GM21723 (cell line): ENCODE measurements around the gene PAWR.
"Not testable (repeated sequence)": the region's sequence is repeated elsewhere in the genome, so short reads cannot be mapped to it uniquely, and the experiment has no call there.

ENCODE experiments used
- ATAC-seq: cut with Tn5 transposase; IDR thresholded peaks from one replicate; pipeline ENCODE4 v1.9.1; 2021; ENCODE audit warnings: mild to moderate bottlenecking, moderate library complexity; ENCODE audit not compliant: unreplicated experiment

Gene PAWR

DNA sequence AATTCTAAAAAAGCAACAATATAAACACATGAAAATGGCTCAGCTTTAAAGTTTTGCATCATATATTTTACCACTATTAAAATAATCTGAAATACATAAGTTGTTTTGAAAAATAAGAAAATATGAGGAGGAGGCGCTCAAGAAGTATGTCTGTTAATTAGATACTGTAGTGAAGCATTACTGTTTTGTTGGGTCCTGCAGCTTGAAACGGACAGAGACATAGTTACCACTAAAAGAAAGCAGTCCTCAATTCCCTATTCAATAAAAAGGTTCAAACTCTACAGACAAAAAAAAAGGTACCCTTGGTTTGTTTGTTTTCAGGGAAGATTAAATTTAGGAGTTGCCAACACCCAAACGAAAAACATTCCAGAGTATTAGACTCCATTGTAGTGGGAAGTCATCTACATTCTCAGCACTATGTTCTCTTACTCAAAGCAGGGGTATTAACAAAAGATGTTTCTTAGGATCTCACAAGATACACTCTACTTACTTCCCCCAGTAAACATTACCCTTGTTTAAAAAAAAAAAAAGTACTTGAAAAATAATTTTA, 3.0 kb downstream of the PAWR start:
- no peak for ATAC-seq

DNA sequence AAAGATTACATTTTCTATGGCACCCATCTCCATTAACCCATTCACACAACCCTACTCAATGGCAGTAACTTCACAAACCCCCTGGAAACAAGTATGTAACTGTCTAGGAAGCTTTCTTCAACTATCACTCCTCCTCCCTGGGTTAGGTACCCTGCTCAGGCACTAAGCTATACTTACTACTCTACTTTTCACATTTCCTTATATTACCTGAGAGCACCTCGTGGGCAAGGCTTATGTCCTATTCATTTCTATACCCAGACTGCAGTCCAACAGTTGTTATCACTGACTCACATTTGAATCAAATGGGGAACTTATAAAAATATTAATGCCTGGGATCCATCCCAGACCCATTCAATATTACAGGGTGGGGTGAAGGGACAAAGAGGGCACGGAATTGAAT, 4.6 kb downstream of the PAWR start:
- no peak for ATAC-seq

DNA sequence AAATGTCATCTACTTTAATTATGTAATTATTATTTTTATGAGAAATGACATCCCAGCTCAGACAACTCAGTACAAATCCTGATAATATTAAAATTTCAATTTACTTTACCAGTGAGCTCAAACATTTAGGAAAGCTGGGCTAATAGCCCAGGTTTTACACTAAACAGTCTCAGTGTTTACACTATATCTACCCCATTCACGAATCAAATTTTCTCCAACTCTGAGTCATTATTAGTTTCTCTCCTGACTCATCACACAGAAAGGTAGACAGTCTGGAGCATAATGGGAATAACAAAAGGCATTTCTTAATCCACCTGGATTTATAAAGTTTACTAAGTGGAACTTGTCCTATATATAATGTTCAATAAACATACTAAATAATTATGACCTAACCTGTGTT, 5.7 kb downstream of the PAWR start:
- no peak for ATAC-seq

DNA sequence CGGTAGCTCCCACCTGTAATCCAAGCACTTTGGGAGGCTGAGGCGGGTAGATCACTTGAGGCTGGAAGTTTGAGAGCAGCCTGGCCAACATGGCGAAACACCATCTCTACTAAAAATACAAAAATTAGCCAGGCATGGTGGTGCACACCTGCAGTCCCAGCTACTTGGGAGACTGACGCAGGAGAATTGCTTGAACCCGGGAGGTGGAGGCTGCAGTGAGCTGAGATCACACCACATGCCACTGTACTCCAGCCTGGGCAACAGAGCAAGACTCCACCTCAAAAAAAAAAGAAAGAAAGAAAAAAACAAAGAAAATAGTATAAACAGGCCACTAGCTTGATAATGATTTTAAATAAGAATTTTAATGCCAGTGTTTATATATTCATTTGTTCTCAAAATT, 6.4 kb downstream of the PAWR start:
- ATAC-seq, result not testable (repeated sequence)

DNA sequence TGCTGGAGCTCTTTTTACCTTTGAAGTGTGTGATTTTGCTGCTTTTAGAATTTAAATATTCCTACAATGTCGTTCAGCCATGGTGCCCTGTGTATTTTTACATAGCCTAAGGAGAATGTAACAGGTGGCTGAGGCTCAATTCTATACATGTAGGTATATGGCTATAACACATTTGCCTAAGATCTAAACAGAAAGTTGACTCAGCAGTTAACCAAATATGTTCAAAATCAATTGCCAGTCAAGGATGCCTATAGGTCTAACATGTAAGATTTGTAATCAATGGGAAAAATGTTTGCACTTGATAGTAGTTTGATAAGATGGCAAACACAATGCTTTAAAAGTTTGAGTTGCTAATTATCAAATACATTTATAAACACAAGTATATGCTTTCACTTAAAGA, 8.2 kb downstream of the PAWR start:
- no peak for ATAC-seq

DNA sequence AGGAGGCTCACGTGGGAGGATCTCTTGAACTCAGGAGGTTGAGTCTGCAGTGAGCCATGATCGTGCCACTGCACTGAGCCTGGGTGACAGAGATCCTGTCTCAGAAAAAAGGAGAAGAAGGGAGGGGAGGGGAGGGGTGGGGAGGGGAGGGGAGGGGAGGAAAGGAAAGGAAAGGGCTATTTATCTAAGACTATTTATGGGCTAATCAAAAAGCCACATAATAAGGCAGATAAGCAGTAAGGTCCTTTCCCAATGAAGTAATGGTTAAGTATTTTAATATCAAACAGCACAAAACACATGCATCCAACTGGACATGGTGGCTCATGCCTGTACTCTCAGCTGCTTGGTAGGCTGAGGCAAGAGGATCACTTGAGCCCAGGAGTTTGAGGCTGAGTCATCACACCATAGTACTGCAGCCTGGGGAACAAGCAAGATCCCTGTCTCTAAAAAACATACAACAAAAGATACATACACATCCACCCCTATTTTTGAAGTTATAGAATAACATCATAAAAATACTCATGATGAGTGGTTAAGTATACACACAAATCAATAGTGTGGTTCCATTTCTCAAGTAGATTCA, 9.7 kb downstream of the PAWR start:
- ATAC-seq, result no peak

DNA sequence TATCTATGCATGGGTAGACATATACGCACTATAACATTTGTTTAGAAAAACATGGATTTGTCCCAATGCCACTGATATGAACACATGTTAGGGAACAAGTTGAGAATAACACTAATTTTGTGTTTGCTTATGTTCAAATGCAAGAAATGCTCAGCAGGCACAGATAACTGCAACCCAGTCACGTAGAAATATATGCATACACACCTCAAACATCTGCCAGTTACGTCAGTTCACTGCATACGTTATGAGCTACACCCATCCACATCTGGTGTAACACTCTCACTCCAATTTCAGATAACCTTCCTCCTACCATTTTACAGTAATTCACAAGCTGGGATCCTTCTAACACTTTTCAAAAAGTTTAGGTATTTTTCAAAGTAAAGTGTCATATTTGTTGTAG, 10.7 kb downstream of the PAWR start:
- ATAC-seq, result no peak

DNA sequence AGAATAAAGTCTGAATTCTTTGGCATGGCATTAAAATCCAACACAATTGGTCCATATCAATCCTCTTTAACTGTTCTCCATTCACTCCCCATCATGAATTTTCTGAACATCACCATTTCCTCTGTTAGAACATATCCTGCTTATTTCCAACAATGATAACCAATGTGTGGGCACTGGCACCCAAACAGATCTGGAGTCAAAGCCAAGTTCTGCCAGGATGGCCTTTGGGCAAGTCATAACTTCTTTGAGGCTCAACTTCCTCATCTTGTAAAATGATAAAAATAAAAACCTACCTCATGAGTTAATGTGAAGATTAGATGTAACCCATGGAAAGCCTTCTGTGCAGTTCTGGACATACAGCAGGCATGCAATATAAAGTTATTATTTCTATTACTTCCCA, 12.5 kb downstream of the PAWR start:
- no peak for ATAC-seq

DNA sequence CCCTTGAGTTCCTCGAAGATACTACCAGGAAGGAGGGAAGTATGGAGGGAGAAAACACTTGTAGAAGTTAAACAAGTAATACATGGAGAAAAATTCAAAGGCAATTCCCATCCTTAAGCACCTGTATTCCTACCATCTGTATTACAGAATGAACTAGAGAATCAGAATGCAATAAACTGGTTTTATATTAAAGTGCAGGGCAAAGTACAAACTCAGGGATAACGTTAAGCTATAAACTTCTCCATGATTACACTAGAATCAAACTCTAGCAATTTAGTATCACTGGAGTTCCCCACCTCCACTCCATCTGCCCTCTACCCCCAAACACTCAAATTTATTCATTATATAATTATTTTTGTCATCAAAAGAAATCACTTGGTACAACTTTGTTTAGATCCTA, 13.1 kb downstream of the PAWR start:
- no peak for ATAC-seq

DNA sequence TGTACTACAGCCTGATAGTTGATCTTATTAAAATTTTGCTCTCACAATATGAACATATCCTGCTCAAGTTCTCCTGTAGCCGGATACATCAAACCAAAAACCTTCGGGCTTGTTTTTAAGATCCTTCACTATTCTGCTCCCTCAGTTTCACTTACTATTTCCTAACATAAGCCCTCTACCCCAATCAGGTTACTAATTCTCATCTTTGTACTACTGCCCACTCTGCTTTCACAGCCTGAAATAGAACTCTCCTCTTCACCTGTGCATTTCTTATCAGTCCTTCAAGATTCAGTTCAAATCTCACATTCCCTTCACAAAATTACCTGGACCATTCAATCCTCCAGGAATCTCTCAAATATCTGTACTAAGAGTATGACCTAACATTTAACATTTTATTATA, 14.2 kb downstream of the PAWR start:
- ATAC-seq, result no peak

DNA sequence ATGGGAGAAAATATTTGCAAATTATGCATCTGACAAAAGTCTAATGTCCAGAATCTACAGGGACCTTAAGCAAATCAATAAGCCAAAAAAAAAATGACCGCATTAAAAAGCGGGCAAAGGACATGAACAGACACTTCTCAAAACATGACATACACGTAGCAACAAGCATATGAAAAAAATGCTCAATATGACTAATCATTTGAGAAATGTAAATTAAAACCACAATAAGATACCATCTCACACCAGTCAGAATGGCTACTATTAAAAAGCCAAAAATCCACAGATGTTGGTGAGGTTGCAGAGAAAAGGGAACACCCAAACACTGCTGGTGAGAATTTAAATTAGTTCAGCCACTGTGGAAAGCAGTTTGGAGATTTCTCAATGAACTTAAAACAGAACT, 16.1 kb downstream of the PAWR start:
- ATAC-seq, result no peak

DNA sequence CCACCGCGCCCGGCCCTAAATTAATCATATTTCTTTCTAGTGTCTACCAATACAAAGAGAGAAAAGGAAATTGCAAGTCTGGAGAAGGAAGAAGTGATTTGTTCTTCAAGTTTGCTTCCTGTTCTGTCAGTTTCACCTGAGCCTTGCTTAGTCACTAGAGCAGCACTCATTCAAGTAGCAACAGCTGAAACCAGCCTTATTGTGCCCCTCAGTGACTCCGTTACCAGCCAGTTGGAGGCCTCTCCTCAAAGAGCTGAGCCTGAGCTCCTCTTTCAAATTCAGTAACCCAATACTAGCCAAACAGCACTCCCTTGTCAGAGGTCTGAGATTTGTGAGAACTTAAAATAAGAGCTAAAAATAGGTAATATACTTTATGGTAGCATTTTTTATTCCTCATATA, 17.4 kb downstream of the PAWR start:
- ATAC-seq, result no peak

DNA sequence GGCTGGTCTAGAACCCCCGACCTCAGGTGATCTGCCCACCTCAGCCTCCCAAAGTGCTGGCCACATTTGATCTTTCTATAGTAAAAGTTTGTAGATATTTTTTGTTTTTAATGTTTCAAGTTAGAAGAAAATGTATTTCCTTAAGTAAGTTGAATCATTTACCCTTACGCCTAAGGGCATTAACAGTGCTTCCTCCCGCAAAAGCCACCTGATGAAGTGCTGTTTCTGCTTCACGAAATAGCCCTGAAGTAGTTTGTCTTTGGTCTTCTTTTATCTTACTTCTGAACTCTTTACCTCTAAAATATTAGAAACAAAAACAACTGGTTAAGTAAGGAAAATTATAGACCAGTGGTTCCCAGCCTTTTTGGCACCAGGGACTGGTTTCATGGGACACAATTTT, 22.7 kb downstream of the PAWR start:
- no peak for ATAC-seq

DNA sequence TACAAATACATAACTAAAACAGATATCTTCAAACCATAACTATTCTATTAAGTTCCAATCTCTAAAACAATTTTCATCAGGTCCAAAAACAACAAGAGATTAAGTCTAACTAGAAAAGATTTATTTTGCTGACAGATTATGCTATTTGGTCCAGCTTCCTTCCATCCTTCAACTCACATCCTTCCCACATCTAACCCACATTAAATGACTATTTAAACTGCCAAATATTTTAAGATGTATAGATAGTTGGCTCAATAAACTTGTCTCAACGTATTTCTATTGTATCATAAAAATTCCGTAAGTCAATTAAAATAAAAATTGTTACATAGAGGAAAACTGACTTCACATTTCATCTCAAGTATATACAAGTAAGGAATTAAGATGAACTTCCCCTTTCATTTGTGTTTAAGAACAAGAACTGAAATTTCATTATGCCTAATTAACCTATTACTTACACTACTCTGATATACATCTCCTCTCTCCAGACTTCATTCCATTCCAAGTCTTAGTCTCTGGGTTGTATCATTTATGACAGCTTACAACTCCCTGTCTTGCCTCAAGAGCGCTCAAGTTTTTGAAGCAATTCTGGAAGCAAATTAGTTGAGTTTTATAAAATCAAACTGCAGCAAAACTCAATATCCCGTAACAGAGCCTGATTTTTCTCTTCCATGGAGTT, 25.4 kb downstream of the PAWR start:
- ATAC-seq, result no peak

DNA sequence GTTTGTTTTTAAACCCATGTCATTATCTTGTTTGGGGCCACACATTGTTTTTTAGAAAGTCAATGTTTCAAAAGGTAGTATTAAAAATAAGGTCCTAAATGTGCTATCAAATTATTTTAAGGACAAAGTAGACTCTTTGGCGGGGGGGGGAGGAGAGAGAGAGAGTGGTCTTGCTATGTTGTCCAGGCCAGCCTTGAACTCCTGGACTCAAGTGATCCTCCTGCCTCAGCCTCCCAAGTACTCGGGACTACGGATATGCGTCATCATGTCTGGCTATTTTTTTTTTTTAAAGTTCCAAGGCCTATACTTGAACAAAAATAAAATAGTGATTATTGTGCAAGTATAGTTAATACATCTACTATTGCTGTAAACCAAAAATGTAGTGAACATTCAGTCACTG, 26.2 kb downstream of the PAWR start:
- ATAC-seq, result no peak

DNA sequence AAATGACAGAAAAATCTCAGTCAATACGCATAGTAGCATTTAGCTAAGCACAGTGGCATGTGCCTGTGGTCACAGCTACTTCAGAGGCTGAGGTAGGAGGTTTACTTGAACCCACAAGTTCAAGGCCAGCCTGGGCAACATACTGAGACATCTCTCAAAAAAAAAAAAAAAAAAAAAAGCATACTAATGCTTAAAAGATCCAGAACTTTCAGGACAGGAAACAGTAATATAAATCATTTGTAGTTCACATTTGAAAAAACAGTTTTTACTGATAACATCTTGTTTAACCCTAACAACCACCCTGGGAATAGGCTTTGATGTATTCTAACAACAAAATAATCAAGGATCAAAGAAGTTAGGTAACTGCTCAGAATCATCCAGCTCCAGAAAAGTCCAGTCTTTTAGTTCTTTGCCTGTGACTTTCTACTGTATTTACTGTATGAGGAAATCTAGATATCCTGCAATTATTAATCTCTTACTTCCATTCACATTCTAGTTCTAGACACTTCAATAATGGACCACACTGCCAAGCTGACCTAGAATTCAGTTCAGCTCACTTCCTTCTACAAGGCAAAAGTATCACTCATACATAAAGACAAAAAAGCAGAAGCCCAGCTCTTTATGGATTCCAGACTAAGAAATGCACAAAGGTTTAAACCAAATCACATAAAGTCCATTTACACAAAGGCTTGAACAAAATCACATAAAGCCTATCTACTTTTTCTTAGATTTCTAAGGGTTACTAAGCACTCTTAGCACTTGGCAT, 28.5 kb downstream of the PAWR start:
- ATAC-seq, result no peak

DNA sequence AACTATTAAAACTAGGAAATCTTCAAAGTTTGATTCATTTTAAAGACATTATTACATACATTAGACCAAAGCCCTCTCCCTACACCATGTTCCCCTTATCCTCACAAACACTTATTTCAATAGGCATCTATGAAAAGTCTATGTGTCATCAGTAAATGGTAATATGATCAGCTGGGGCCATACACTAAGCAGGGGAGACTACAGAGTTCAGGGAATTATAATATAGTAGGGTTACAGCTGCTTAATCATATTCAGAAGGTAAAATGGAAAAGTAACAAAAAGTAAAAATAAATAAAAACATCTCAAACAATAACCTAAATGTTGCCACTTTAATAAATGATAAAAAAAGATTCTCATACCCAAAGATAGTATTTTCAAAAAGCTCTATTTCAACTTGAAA, 29.1 kb downstream of the PAWR start:
- no peak for ATAC-seq

DNA sequence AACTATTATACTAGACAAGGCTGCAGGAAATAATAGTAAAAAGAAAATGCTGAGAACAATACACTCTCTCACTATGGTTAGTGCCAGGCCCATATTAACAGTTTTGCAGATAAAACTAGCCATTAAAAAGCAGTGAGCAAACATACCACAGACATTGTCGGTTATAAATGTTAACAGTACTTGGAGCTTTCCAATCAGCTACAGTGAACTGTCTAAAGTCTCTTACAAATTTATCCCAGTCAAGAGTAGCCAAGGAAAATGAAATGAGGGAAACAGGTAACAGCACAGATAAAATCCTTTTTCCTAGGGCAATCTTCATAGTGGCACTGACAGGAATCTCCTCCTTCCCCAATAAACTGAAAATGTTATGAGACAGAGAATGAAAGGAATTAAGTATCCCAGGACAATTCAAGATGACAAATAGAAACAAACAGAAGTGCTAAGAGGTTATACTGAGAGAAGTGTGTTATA, 30.8 kb downstream of the PAWR start:
- ATAC-seq, result no peak

DNA sequence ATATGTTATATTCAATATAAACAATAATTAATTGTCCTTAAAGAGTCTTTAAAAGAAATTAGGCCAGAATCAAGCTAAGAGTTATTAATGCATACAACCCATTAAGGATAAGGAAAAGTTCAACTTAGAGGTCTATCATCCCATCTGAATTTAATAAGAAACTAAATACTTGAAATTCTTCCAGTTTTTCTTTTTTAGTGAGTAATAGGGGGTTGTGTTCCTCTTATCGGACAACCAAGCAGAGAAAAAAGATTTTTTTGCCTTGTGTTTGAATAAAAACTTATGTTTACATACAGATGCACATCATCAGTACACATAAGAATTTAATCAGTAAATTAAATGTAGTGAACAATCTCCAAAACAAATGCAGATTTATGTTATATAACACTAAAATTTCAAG, 32.5 kb downstream of the PAWR start:
- no peak for ATAC-seq

DNA sequence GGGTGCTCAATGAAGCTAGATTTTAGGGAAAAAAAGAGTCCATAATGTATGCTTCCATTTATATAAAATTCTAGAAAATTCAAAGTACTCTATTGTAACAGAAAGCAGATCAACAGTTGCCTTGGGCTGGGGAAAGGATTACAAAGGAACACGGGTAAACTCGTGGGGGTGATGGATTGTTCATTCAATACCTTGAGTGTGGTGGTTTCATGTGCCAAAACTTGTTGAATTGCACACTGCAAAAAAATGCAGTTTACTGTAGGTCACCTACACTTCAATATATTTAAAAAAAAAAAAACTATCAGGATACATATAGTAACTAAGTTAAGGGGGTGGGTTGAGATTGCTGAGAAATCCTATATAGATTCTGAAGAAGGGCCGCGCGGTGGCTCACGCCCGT, 33.6 kb downstream of the PAWR start:
- no peak for ATAC-seq

DNA sequence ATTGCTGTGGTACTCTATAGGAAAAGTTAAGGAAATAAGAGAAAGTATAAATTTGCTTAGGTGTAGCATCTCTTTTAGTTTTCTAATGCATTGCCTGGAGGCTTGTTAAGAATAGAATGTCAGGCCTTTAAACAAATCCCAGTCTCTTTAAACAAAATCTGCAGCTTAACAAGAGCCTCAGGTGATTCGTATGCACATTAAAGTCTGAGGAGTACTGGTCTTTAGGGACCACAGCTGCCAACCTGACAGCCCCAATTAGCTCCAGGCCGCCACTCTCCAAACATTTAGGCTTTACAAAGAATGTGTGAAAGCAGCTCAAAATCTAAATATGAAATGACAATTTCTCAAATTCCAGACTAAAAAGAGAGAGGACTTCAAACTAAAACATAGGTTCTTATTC, 35.7 kb downstream of the PAWR start:
- no peak for ATAC-seq

DNA sequence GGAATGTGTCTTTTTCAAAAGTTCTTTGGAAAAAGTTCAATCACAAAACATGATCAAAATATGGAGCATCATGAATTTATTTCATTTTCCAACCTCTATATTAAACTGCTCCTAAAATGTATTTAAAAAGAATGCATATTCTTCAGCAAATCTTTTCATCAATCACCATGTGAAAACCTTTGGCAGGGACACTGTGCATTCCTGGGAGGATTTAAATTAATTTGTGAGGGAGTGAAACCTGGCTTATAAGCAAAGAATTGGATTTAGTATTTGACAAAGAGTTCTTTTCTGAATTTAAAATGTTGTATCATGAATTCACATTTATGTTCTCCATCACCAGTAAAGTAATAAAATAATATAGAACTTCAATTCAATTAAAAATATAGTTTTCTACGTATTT, 38.2 kb downstream of the PAWR start:
- ATAC-seq, result no peak
